Hematopoietic multipotent progenitor cell treated with erythropoietin and hydrocortisone succinate and interleukin-3 and kit ligand, for 6 days (in vitro differentiated cells): ENCODE data around the gene GPC5.
"Not testable (repeated sequence)": the region's sequence is repeated elsewhere in the genome, so short reads cannot be mapped to it uniquely, and the experiment has no call there.

Experiments
- DNase-seq: peaks from one replicate; pipeline ENCODE4 v3.0.0-alpha.2; 2015

The GPC5 gene

DNA sequence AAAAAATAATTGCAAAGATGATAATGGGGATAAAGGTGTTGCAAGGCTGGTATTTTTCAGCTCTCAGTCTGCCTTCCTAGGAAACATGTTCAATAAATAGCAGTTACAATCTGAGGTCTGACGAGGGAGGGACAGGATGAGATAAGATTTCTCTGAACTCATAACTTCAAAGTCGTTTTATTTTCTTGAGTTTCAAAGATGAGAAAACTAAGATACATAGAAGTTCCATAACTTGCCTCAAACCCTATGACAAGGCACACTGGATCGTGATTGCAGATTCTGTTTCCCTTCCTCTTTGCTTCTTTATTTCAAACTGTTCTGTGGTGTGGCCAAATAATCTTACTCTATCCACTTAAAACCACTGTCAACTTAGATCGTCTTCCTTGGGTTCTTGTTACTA lies 327.2 kb downstream of the GPC5 start:
- no peak for DNase-seq

DNA sequence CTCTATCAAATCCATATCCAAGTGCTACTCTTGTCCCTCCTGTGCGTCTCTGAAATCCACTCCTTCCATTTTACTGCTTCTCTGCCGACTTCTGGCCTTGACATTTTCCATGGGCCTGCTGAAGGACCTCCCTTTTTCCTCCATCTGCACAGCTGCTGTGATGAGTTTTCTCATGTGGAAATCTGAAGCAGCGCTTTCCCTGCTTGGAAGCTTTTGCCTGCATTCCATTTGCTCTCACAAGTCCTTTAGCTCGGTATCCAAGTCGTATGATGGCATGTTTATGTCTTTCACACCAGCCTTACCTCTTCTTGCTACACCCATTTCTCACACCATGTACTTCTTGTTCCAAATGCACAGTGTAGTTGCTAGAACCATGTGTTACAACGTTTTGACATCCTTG lies 328.2 kb downstream of the GPC5 start:
- no peak for DNase-seq

DNA sequence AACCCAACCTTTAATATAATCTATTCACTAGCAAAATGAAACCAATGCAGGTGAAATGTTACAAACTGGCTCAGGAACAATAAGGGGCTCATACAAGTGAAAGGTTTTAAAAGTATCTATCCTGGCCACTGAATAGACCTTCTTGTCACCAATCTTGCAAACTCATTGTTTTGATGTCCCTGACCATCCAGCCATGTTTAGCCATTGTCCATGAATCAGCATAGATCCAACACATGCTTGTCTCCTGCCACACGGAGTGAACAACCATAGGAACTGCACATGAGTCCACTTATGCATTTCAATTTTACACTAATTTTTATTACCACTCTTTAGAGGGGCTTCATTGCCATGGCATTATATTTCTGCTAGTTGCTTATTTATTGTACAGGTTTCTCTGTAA lies 331.4 kb downstream of the GPC5 start:
- no peak for DNase-seq

DNA sequence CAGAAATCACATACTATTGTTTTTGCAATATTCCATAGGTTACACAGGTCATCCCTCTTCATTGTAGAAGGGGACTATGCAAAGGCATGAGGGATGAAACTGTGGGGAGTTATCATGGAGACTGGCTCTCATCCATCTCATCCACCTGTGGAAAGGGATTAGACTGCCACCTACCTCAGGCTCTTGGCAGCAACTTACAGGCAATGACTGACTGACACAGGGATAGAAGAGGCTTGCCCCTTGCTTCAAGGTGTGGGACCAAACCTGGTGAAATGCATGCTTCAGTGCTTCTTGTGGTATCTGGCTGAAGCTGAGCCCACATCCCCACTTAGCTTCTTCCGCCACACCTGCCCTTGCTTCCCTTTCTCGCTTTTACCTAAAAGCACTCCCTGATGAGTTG lies 341.3 kb downstream of the GPC5 start:
- no peak for DNase-seq

DNA sequence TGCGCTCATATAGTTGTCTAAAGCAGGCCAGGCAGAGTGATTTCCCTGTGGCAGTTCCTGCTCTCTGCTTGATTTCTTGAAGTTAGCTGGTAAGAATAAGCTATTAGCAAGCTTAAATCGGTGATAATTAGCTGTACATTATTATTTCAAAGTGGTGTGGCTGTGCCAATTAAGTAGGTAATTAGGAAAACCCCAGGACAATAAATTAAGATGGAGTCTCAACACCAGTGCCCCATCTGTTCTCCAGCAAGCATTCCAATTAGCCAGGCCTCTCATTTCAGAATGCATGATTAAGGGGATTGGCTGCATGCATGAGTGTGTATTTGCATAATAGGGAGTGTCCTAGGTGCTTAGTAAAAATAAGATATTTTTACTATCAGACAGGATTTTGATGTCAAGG lies 342.3 kb downstream of the GPC5 start:
- no peak for DNase-seq

DNA sequence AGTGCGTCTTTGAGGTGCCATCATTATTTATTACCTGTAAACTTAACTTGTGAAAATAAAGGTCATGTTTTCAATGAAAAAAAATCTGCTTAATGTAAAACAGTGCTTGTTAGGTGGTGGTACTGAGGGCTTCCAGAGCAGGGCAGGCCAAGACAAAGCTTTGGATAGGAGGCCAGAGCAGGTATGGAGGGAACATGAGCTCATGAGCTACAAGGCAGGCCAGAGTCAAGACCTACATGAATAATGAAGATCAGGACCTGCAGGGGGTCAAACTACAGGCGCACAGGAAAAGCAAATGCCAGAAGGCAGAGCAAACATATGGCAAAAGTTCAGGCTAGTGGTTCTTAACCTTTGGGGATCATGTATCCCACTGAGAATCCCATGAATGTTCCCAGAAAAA lies 343.5 kb downstream of the GPC5 start:
- no peak for DNase-seq

DNA sequence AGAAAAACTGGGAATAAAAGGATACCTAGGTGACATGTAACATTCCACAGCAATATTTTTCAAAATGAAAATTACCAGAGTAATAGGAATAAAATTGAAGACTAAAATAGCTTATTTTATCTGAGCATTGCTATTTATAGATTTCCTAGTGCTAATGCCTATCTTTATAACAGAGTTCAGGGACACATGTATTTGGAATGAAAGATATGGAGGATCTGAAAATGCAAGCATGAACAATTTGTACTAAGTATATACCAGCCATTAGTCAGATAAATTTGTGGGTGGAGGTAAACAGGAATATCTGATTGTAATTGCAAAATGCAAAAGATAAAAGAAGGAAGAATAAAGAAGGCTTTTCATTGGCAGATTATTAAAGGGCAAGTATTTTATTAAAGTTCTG lies 345.9 kb downstream of the GPC5 start:
- no peak for DNase-seq

DNA sequence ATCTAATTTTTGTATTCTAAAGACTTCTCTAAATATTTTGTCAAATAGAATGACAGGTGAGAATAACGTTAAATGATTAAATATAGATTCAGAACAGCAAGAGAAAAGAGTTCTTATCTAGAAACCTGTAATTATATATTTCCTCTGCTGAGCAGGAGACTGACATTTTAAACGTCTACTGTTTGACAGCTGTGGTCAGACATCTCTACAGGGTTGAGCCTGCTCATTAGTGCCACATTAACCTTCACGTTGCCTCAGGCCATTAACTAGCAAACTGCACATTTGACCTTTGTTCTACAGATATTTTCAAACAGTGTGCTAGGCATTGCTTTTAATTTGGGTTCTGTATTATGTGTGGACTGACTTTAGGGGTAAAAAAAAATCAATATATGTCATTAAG lies 347.5 kb downstream of the GPC5 start:
- no peak for DNase-seq

DNA sequence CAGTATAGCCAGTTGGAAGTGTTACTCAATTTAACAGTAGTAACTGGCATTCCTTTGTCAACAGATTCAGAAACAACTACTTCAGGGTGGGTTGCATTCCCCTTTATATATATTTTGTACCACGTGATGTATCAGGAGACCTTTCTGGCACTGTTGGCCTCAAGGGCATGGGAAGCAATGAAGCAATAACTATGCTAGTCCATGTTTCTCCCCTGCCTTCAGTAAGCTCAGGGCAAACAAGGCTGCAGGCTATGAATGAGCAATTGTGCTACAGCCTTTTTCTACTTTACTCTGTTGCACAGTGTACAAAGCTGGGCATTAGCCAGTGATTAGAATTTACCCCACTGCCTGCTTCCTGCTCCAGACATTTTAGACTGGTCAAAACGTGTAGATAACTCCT lies 348.8 kb downstream of the GPC5 start:
- no peak for DNase-seq

DNA sequence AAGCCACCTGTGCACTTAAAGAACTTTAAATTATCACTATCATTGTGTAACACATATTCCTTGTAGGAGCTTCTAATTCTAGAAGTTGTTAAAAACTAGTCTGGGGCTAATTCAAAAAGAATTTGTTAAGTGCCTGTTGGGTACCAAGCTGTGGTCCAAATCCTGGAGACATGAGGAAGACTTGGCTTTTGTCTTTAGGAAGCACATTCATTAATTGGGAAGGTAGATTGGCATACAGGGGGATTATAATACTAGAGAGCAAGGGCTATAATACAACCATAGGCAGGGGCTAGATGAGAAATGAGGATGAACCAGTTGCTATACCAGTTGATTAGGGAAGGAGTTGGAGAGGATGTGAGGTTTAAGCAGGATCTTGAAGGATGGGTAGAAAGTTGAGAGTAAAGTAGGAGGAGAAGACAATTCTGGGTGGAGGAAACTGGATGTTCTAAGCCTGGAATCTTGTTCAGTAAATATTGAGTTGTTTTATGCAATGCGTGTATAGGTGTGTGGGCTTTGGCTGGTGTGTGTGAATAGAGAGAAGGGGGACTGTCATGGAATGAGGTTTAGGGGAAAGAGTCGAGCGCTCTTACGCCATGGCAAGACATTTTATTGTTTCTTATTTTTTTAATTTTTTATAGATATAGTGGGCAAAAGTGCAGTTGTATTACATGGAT lies 350.1 kb downstream of the GPC5 start:
- no peak for DNase-seq

DNA sequence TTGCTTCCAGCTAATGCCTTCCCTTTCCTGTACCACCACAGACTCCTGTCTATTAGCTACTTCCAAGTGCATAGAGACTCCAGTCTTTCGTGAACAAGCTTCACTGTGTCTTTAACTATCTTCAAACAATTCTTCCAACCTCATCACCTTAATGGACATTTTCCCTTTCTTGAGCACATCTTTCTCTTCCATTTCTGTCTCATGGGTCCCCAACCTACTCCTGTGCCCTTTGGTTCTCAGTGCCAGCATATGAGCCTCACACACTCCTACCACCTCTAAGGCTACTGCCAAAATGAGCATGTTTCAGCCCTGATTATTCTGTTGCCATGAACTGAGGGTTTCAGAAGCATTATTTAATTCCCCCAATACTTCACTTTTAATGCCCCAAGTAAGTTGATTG lies 360.3 kb downstream of the GPC5 start:
- DNase-seq = no peak

DNA sequence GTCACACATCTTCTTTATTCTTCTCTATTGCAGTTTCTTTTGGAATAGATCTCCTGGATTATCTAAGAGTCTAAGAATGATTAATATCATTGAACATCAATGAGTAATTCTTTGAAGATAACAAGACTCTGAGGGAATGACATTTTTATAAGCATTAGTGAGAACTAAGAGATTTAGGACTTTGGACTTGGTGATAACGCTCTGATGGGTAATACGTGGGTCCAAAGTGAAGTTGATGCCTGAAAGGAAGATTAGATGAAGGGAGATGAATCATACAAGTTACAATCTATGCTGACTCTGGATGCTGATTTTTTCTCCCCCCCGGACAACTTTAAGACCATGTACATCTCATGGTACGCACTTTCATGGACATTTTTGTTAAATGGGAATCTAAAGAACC lies 364.5 kb downstream of the GPC5 start:
- no peak for DNase-seq

DNA sequence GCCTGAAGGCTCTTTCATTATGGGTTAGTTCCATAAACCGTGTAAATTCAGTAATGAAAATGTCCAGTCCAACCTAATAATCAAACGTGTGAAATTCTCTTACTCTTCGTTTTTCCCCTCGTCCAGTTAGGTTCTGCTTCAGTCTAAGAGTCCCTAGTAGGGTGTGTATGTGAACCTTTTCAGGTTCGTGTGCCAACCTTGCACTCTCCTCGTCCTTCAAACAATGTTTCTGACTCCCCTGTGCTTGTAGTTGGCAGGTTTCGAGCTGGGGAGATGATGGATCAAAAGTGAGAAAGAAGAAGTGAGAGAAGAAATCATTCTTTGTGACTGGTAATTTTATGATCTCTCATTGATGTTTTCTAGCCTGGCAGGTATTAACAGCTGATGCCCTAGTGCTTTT lies 366.1 kb downstream of the GPC5 start:
- no peak for DNase-seq

DNA sequence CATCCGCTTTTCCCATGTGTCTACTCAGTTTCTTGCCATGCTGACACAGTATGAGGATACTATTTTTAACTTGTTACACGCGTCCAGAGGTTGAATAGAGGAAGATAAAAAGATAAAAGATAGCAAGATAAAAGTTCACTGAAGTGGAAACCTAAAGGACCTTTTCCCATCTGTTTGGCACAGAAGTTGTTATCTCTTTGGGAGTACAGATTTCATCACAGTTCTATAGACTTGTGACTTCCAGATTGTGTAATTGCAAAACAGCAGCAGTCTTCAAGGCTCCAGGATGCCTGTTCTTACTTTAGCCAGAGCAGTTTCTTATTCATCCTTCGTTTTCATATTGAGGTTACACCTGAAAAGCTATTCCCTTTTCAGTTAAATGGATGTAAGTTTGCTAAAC lies 369.2 kb downstream of the GPC5 start:
- DNase-seq = peak; percentile 4

DNA sequence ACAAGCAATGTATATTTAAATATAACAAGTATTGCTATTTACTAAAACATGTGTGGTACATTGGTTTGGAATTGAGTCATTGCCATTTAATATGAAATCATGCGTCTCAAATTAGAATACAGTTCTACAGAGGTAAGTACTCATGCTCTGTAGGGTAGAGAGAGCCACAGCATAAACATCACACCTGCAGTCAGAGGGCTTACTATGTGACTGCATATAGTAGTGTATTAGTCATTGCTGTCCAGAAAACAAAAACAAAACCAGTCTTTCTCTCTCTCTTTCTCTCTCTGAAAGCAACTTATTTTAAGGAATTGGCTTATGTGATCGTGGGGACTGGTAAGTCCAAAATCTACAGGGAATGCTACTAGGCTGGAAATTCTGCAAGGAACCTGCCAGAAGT lies 370.3 kb downstream of the GPC5 start:
- DNase-seq = no peak

DNA sequence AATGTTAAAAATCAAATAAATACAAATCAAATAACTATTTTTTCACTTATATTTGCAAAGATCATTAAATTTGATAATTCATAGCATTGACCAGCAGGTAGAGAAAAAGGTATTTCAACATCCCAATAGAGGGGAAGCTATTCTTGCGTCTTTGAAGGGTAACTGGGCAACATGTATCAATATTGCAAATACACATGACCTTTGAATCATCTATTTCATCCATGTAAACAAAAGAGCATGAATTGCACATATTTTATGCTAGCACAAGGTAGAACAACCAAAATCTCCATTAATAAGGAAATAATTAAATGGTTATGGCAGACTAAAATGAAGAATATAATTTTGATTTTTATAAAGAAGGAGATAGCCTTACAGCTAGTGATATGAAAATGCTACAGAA lies 372.8 kb downstream of the GPC5 start:
- no peak for DNase-seq

DNA sequence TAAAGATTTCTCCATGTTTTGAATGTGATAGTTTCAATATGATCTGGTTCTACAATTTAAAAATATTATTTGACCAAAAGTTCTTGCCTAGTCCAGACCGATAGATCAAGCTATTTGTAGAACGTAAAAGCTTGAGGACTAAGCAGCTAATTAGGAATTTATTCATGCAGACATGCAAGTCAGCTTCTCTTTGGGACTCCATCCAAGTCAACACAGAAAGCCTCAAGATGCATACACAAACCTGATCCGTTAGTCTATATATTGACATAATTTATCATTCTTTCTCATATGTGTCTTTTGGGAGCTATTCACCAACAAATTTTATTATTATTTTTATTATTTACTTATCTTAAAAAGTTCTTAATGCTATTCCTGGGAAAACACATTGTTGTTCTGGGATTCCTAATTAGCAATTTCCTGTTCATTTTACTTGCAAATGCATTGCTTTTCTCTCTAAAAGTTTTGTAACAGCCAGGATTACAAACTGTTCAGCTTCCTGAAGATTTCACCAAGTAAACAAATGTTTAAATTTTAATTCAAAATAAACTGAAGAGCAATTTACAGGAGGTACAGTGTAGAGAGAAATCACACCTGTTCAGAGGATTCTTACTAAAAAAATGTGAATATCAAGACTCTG lies 375.3 kb downstream of the GPC5 start:
- no peak for DNase-seq

DNA sequence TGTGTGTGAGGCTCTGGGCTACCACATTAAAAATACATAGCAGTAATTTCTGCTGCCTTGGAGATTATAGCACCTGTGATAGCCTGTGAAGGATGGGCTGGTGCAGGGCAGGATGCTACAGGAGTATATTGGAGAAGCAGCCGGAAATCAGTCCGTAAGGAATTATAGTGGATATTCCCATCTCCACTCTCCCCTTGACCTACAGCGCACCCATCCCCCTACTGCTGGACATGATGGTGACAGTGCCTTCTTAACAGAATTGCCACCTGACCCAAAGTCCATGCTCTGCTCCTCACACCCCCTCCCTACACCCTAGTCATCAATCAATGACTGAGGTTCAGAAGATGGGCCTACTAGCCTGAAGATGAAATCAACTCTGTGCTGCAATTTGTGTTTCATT lies 376.0 kb downstream of the GPC5 start:
- DNase-seq = no peak

DNA sequence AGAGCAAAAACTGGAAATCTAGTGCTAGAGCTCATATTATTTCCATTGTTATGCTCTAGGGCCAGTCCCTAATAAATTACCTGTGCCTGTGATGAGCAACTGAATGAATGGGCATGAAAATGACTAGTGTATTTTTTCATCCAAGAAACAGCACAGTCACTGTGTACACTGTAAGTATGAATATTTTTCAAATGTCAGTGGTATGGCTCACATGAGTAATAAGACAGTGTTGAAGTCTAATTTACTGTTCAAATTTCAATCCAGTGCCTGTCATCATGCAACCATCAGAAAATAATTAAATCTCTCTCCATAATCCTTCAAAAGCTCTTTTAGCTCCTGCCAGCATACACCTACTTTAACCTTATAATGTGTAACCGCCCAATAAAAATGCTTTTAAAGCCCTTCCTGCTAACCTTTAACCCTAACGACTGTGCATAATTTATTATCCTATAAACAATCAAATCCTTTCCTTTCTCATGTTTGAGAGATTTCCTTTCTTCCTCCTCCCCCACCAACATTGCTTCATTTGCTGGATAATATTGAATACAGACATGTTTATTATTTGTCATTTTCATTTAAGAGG lies 378.3 kb downstream of the GPC5 start:
- DNase-seq = no peak

DNA sequence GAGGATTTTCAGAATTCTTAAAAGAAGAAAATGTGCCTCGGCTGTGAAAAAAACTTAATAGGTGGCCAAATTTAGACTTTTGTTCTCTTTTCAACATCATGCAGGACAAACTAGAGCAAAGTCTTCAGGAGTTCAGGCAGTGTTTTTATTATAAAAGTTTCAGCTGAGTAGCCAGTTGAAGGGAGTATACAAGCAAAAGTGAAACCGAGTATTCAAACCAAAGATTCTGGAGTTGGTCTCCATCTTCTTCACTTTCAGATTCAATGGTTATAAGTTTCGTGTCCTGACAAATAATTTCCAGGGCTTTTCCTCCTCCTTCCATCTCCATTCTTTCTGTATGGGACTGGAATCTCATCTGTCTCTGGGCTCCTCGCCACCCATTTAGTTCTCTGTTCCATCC lies 379.7 kb downstream of the GPC5 start:
- no peak for DNase-seq

DNA sequence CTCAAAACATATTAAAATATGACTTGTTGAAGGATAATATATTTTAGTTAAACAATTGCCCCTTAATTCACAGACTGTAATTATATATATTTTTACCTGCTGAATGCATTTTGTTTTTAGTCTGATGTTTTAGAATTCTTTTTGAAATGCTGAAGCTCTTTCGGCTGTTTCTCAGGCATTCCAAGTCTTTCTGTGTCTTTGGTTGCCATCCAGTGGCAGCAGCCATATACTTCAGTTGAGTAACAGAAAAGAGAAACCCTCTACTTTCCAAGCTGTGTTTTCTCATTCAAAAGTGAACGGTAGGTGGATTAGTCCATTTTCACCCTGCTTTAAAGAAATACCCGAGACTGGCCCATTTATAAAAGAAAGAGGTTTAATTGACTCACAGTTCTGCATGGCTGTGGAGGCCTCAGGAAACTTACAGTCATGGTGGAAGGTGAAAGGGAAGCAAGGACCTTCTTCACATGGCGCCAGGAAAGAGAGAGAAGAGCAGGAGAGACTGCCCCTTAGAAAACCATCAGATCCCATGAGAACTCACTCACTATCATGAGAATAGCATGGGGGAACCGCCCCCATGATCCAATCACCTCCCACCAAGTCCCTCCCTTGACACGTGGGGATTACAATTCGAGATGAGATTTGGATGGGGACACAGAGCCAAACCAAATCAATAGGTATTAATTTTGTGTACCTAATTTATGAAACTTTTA lies 383.7 kb downstream of the GPC5 start:
- not testable (repeated sequence) for DNase-seq

DNA sequence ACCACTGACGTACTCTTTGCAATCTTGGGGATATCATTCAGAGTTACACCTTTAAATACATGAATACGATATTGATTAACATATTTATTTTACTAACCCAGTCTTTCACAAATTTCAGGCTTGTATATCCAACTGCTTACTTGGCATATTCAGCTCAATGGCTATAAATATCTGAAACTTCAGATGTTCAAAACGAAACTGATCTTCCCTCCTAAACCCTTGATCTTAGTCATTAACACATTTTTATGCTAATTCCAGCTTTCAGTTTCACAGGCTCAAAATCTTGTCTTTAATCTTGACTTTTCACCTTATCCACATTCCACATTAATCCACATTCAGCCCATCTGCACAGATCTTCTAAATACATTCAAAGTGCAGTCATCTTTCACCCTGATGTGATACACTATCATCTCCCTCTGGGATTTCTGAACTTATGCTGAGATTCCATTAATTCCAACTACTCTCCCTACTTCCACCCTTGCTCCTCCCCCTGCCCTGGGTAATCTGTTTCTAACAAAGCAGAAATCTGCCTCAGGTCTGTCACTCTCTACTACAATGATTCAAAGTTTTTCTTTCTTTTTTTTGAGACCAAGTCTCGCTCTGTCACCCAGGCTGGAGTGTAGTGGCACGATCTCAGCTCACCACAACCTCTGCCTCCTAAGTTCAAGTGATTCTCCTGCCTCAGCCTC lies 387.2 kb downstream of the GPC5 start:
- DNase-seq = no peak

DNA sequence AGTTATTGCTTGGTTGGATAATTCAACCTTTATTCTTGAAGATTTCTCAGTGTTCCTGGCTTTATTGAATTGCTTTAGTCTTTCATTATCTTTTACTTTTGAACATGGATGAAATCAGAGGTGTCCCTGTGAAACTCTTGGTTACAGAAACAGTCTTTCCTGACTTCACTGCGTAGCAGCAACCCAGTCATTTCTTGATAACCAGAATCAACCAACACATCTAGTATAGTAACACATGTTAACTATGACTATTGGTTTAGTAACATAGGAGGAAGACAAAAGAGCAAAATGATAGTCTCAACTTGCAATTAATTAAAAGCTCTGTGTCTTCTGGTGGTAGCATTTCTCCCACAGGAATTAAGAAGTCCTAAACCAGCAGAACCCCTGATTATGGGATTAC lies 393.6 kb downstream of the GPC5 start:
- no peak for DNase-seq

DNA sequence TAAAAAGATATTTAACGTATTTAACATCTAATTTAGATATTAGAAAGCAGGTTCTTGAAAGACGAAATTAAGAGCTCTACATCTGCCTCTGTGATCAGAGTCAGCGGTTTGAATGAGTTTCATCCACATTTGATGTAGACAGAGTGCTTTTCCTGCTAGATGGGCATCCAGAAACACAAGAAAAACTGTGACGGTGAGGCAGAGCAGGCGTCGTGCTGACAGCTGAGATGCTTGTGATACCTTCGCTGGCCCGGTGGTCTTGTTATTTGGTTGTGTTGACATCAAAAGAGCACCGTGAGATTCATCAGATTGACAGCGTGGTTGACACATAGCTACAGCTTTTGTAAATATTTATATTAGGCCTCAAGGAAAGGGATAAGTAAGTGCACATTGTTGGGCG lies 399.1 kb downstream of the GPC5 start:
- DNase-seq = no peak
